GM12873 (cell line): ENCODE measurements around the gene ARSJ.

Experiments used
- TF ChIP-seq, protein P1 (sequence below): IDR thresholded peaks from 2 replicates; pipeline ENCODE4 v1.5.1; 2012; ENCODE audit warnings: low read depth, mild to moderate bottlenecking, moderate library complexity, low read length, control low read depth; ENCODE audit not compliant: insufficient read depth; ENCODE audit errors: missing control alignments

ARSJ gene

DNA sequence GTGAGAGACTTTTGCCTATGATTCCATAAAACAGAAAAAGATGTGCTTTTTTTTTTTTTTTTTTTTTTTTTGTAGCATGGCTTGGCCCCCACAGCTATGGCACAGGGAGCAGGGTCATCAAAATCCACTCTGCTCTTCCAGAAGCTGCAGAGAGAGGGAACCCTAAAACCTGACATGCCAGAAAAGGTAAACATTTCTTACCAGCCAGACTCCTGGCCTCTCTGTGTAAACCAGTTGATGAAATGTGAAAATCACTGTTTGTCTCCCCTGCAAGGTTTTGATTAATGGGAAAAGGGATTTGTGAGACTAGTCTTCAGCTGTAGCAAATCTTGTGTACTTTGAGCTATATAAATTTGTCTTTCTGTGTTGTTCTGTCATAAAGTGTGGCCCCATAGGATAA is 105.9 kb downstream of the ARSJ start:
- TF ChIP-seq, protein P1, sequence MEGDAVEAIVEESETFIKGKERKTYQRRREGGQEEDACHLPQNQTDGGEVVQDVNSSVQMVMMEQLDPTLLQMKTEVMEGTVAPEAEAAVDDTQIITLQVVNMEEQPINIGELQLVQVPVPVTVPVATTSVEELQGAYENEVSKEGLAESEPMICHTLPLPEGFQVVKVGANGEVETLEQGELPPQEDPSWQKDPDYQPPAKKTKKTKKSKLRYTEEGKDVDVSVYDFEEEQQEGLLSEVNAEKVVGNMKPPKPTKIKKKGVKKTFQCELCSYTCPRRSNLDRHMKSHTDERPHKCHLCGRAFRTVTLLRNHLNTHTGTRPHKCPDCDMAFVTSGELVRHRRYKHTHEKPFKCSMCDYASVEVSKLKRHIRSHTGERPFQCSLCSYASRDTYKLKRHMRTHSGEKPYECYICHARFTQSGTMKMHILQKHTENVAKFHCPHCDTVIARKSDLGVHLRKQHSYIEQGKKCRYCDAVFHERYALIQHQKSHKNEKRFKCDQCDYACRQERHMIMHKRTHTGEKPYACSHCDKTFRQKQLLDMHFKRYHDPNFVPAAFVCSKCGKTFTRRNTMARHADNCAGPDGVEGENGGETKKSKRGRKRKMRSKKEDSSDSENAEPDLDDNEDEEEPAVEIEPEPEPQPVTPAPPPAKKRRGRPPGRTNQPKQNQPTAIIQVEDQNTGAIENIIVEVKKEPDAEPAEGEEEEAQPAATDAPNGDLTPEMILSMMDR, result no peak

- TF ChIP-seq, protein P1, result no peak
Measured at GRCh38 chr4:113872426-113873260, 106.8 kb downstream of the ARSJ start.

DNA sequence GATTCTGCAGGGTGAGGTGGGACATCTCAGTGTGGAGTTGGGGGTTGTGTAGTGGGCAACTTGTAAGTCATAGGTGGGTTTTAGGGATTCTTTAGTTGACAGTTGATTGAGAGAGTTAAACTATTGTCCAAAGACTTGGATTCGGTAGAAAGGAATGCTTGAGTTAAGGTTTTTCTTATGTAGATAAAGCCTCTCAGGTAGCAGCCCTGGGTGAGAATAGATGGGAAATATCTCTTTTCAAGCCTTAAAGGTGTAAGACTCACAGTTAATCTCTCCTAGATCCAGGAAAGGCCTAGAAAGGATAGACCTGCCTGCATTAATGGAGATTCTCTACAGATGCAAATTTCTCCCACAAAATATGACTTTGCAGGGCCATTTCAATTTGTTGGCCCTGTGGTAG is 108.4 kb downstream of the ARSJ start:
- TF ChIP-seq, protein P1, result no peak

DNA sequence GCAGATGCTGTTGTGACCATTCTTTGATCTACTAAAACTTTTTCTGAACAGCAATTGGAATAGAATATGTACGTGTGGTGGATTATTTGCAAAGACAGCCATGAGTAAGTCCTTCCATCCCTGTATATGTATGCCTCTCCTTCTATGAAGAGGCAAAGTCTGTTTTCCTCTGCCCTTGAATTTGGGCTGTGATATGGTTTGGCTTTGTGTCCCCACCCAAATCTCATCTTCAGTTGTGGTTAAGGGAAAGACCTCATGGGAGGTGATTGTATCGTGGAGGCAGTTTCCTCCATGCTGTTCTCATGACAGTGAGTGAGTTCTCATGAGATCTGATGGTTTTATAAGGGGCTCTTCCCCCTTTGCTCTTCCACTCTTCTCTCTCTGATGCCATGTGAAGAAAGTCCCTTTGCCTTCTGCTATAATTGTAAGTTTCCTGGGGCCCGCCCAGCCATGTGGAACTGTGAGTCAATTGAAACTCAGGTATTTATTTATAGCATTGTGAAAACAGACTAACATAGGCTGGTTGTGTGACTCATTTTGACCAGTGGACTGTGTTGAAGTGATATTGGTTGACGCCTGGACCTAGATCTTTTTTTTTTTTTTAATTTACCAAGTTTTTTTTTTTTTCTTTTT is 109.6 kb downstream of the ARSJ start:
- TF ChIP-seq, protein P1, result no peak

DNA sequence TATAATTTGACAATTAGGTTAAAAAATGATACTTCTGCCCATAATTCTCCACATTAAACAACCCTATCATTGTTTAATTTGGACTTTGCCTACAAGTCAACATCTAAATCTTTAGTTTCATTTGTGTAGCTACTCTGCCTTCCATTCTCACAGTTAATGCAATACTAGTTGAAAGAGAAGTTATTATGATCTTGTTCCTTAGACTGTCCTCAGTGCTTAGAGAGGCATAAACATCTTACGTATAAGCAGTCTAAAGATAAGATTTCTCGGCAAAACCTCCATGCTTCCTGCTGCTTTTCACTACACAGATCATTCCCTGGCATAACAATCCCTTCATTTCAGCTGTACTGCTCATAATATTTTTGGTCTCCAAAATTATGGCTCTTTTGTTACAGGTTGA is 112.8 kb downstream of the ARSJ start:
- TF ChIP-seq, protein P1, result no peak

DNA sequence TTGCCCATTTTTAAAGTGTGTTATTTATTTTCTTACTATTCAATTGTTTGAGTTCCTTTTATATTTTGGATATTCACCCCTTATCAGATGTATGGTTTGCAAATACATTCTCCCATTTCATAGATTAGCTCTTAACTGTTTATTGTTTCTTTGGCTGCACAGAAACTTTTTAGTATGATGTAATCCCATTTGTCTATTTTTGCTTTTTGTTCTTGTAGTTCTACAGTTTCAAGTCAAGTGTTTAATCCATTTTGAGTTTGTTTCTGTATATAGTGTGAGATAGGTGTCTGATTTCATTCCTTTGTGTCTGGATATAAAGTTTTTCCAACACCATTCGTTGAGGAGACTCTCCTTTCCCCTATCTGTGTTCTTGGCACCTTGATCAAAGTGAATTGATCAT is 120.5 kb downstream of the ARSJ start:
- TF ChIP-seq, protein P1, result no peak

- TF ChIP-seq, protein P1, result no peak
Measured at GRCh38 chr4:113851816-113852215, 127.6 kb downstream of the ARSJ start.
